Bladder microvascular endothelial cell (primary cell): Measurements from ENCODE around the gene CISTR. TPM values are rescaled to one million over a fixed set of nuclear protein-coding genes. Genes with fewer than 3 reads are reported as not detected.

Experiments used
- total RNA-seq: library from RNA; depleted of rRNA; stranded (reverse); fragments of >200 nt; gene quantifications from 2 replicates; pipeline ENCODE4 v1.2.3, GENCODE V29; 2014

CISTR gene
- not detected in 2 replicates for total RNA-seq

GRCh38 chr12:53751336-53752191 lies at the start of gene CISTR:
CISTR (minus strand) TSS chr12:53751979.

GRCh38 chr12:53727310-53728041 lies 24.3 kb downstream of the CISTR start, which contains the start of gene CALCOCO1:
CALCOCO1 (minus strand) TSS chr12:53727452; CDS start chr12:53725242, 2,210 bp downstream.

Other genes with a start within 250 kb of the CISTR start
- not detected in 2 replicates for gene NPFF, start 244.5 kb downstream of the CISTR start, total RNA-seq
- gene ATF7, start 125.6 kb downstream of the CISTR start, total RNA-seq, result 7.1 and 19.1 TPM in 2 replicates
- gene ATP5MC2, start 75.9 kb downstream of the CISTR start, total RNA-seq, result 93.1 and 123 TPM in 2 replicates
- gene CALCOCO1, start 24.5 kb downstream of the CISTR start, total RNA-seq, result 49.2 and 101 TPM in 2 replicates
- not detected in 2 replicates for gene HOXC13, start 186.9 kb upstream of the CISTR start, total RNA-seq
- gene HOXC12, start 202.9 kb upstream of the CISTR start, total RNA-seq, result not detected in 2 replicates
- gene HOXC11, start 221.1 kb upstream of the CISTR start, total RNA-seq, result not detected in 2 replicates
- not detected in 2 replicates for gene HOTAIR, start 223.0 kb upstream of the CISTR start, total RNA-seq
- not detected in 2 replicates for gene HOXC10, start 233.2 kb upstream of the CISTR start, total RNA-seq
- gene HOXC9, start 248.2 kb upstream of the CISTR start, total RNA-seq, result 0.16 and 0.94 TPM in 2 replicates